ENCODE measurements around the gene TRABD2A. TPM values are rescaled to one million over a fixed set of nuclear protein-coding genes. Genes with fewer than 3 reads are reported as not detected.

Gene TRABD2A
- total and polyA plus RNA-seq, 2 experiments from 2014 or later, result 3.4 to 5.0 TPM

DNA sequence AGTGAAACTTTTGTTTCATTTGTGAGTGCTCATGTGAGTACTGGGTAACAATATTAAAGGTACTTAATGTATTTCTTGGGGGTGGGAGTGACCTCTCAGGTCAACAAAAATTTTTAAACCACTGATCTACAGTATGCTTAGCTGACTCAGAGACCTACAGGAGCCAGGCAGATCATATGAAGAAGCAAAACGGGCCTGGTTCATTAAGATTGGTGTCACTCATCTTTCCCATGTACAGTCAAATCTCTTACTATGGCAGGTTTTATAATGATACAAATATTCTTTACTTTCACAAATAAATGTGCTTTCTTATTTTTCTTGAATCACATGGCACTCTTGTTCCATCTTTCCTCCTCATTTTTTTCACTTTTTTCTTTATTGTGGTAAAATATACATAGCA, 16.9 kb upstream of the TRABD2A start:
- H3K9me2 ChIP-seq (ENCODE audit: insufficient read depth), result no peaks in the 10 kb centered on the region
- 0 to 4% methylated on average over 1 of the region's 1 CpG for WGBS, 2 experiments (ENCODE audit: low coverage in 1 of 2, low lambda C conversion rate in 2 of 2, missing lambda C conversion rate in 2 of 2)
- no peak for TF ChIP-seq EZH2 (IDR thresholded peaks at IDR 0.05; ENCODE audit: insufficient read depth, poor library complexity, severe bottlenecking)
- no peak for TF ChIP-seq EZH2phosphoT487 (IDR thresholded peaks at IDR 0.05; ENCODE audit: insufficient read depth, low read depth)
- peak overlapping the region; percentile 39; the same call in 1 of the 2 replicates for H2AFZ ChIP-seq
- H3K4me2 ChIP-seq (ENCODE audit: unreplicated experiment), result peak overlapping the region; percentile 89
- no peaks in the 10 kb centered on the region for H3K27me3 ChIP-seq (replicated peaks; ENCODE audit: insufficient read depth)
- no peaks in the 10 kb centered on the region for H3K9me3 ChIP-seq (ENCODE audit: low read depth)
- DNase-seq, result peak; percentile 47
- in situ Hi-C loops (cut with MboI), result no loop called here
- H3K79me2 ChIP-seq (ENCODE audit: insufficient read depth), result no peaks in the 10 kb centered on the region
- no peaks in the 10 kb centered on the region for H3K36me3 ChIP-seq (ENCODE audit: low read depth)
- peak overlapping the region; percentile 68 for H3K9ac ChIP-seq
- H3F3A ChIP-seq (ENCODE audit: insufficient read depth), result peaks cover 73% of the 10 kb centered on the region
- peak overlapping the region; percentile 96 for H3K27ac ChIP-seq
- no peaks in the 10 kb centered on the region for H4K20me1 ChIP-seq (ENCODE audit: insufficient read depth)
- peak overlapping the region; percentile 55 for H3K4me3 ChIP-seq
- peaks cover 46% of the 10 kb centered on the region for H3K4me1 ChIP-seq (ENCODE audit: insufficient read depth)

GRCh38 chr2:84896567-84896966, 15.7 kb upstream of the TRABD2A start:
- H3K79me2 ChIP-seq (ENCODE audit: insufficient read depth), result no peaks in the 10 kb centered on the region
- peaks cover 42% of the 10 kb centered on the region for H3K4me1 ChIP-seq (ENCODE audit: insufficient read depth)
- no peaks in the 10 kb centered on the region for H3K27me3 ChIP-seq (replicated peaks; ENCODE audit: insufficient read depth)
- TF ChIP-seq EZH2phosphoT487 (IDR thresholded peaks at IDR 0.05; ENCODE audit: insufficient read depth, low read depth) (no peak), EZH2 (IDR thresholded peaks at IDR 0.05; ENCODE audit: insufficient read depth, poor library complexity, severe bottlenecking) (no peak)
- H2AFZ ChIP-seq, result no peak overlapping the region
- H3K9ac ChIP-seq, result no peak overlapping the region
- no peak overlapping the region for H3K4me2 ChIP-seq (ENCODE audit: unreplicated experiment)
- peak overlapping the region; percentile 96 for H3K27ac ChIP-seq
- peaks cover 62% of the 10 kb centered on the region for H3F3A ChIP-seq (ENCODE audit: insufficient read depth)
- no peaks in the 10 kb centered on the region for H3K9me2 ChIP-seq (ENCODE audit: insufficient read depth)
- no peak overlapping the region for H3K4me3 ChIP-seq
- 73 to 83% methylated on average over 2 of the region's 2 CpGs for WGBS, 2 experiments (ENCODE audit: low coverage in 1 of 2, low lambda C conversion rate in 2 of 2, missing lambda C conversion rate in 2 of 2)
- H3K36me3 ChIP-seq (ENCODE audit: low read depth), result no peaks in the 10 kb centered on the region
- no peak for DNase-seq
- in situ Hi-C loops (cut with MboI), result no loop called here
- no peaks in the 10 kb centered on the region for H3K9me3 ChIP-seq (ENCODE audit: low read depth)
- no peaks in the 10 kb centered on the region for H4K20me1 ChIP-seq (ENCODE audit: insufficient read depth)

GRCh38 chr2:84894758-84895520, 14.1 kb upstream of the TRABD2A start:
- 66 to 68% methylated on average over 7 of the region's 7 CpGs for WGBS, 2 experiments (ENCODE audit: low coverage in 1 of 2, low lambda C conversion rate in 2 of 2, missing lambda C conversion rate in 2 of 2)
- Histone ChIP-seq H3K36me3 (ENCODE audit: low read depth) (no peaks in the 10 kb centered on the region), H3F3A (ENCODE audit: insufficient read depth) (peaks cover 54% of the 10 kb centered on the region), H3K4me1 (ENCODE audit: insufficient read depth) (peaks cover 42% of the 10 kb centered on the region), H4K20me1 (ENCODE audit: insufficient read depth) (no peaks in the 10 kb centered on the region), H3K27me3 (replicated peaks; ENCODE audit: insufficient read depth) (no peaks in the 10 kb centered on the region), H3K79me2 (ENCODE audit: insufficient read depth) (no peaks in the 10 kb centered on the region), H3K9ac (0 out of 2 replicates have a peak overlapping the region, but pooled peaks have one; percentile 19), H2AFZ (peak overlapping the region; percentile 62), H3K9me2 (ENCODE audit: insufficient read depth) (no peaks in the 10 kb centered on the region), H3K4me2 (ENCODE audit: unreplicated experiment) (peak overlapping the region; percentile 18), H3K27ac (peak overlapping the region; percentile 37), H3K9me3 (ENCODE audit: low read depth) (no peaks in the 10 kb centered on the region), H3K4me3 (no peak overlapping the region)
- in situ Hi-C loops (cut with MboI), result no loop called here
- peak; percentile 64 for DNase-seq
- TF ChIP-seq EZH2 (IDR thresholded peaks at IDR 0.05; ENCODE audit: insufficient read depth, poor library complexity, severe bottlenecking) (no peak), EZH2phosphoT487 (IDR thresholded peaks at IDR 0.05; ENCODE audit: insufficient read depth, low read depth) (no peak)

- TF ChIP-seq EZH2phosphoT487 (IDR thresholded peaks at IDR 0.05; ENCODE audit: insufficient read depth, low read depth) (no peak), EZH2 (IDR thresholded peaks at IDR 0.05; ENCODE audit: insufficient read depth, poor library complexity, severe bottlenecking) (no peak)
- Histone ChIP-seq H3K4me2 (ENCODE audit: unreplicated experiment) (no peak overlapping the region), H3K36me3 (ENCODE audit: low read depth) (no peaks in the 10 kb centered on the region), H3K79me2 (ENCODE audit: insufficient read depth) (no peaks in the 10 kb centered on the region), H2AFZ (peak overlapping the region; percentile 62; the same call in 1 of the 2 replicates), H4K20me1 (ENCODE audit: insufficient read depth) (no peaks in the 10 kb centered on the region), H3F3A (ENCODE audit: insufficient read depth) (peaks cover 56% of the 10 kb centered on the region), H3K27ac (no peak overlapping the region), H3K9me3 (ENCODE audit: low read depth) (no peaks in the 10 kb centered on the region), H3K4me3 (no peak overlapping the region), H3K4me1 (ENCODE audit: insufficient read depth) (peaks cover 45% of the 10 kb centered on the region), H3K9ac (no peak overlapping the region), H3K9me2 (ENCODE audit: insufficient read depth) (no peaks in the 10 kb centered on the region), H3K27me3 (replicated peaks; ENCODE audit: insufficient read depth) (no peaks in the 10 kb centered on the region)
- in situ Hi-C loops (cut with MboI), result no loop called here
- DNase-seq, result no peak
- 84 to 91% methylated on average over 6 of the region's 6 CpGs for WGBS, 2 experiments (ENCODE audit: low coverage in 1 of 2, low lambda C conversion rate in 2 of 2, missing lambda C conversion rate in 2 of 2)
Measured at GRCh38 chr2:84894131-84894586, 13.3 kb upstream of the TRABD2A start.

Data from GM23248 (cell line).